ENCODE measurements around the gene KMT2B. TPM values are rescaled to one million over a fixed set of nuclear protein-coding genes. Genes with fewer than 3 reads are reported as not detected.
A peak's percentile ranks its signal among the peaks of the same experiment; 100 is the strongest.

KMT2B gene
- total and polyA plus RNA-seq, 8 donors = 16.7 to 59.9 (median 24.2) TPM

DNA sequence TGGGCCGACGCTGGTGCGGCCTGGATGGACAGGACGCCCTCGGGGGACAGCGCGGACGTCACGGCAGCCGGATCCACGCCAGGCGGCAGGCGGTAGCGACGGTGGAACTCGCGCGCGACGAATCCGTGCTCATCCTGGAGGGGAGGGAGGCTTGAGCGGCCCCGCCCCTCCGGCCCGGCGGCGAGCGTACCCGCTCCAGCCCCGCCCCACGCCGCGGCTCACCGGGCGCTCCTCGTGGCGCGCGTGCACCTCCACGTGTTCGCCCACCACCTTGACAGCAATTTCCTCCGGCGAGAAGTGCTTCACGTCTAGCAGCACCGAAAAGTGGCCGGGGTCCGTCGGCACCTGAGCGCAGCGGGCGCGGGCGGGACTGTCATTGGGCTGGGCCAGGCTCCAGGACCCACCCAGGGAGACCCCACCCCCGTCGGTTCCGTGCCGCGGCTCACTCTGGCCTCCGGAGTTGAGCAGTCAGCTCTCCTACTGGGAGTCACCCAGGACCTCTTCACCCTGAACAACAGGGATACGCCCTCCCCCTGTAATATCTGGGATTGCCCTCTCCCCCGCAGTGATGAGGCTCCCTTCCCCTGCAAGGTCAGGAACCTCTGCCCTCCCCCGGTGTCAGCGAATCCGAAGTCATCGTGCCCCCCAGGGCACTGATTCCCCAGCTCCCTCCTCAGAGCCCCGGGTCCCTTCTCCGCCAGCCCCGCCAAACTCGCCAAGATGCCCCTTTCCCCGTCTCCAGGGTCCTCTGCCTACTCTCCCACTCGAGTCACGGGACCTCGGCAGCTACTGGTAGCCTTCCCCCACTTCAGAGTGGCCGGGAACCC, 38.0 kb downstream of the KMT2B start:
- H3K27ac ChIP-seq = peak overlapping the region in 3 of 4 donors; percentile 25 to 87 (median 85)
- DNase-seq (peak in 3 of 6 donors; percentile 51 to 83 (median 64)), ATAC-seq (no peak), FAIRE-seq (no peak)
- no peaks in the 10 kb centered on the region for H3K9me3 ChIP-seq
- intact Hi-C loops (cut with DNase I) = no loop called here
- peaks cover 0 to 4% (median 0%) of the 10 kb centered on the region in 3 donors for H3K36me3 ChIP-seq
- 74 to 76% methylated on average over 53 to 74 of the region's 74 CpGs for WGBS, 2 donors
- TF ChIP-seq CTCF (IDR thresholded peaks at IDR 0.05) = no peak
- no peaks in the 10 kb centered on the region for H3K27me3 ChIP-seq
- peak overlapping the region in 2 of 4 donors; percentile 70 to 91 for H3K4me3 ChIP-seq
- peaks cover 0 to 17% (median 8%) of the 10 kb centered on the region in 3 donors for H3K4me1 ChIP-seq

- Histone ChIP-seq H3K4me3 (peak within 1 kb of the TSS; percentile 68 to 93 (median 80)), H3K4me1 (peaks cover 0 to 17% (median 8%) of the 10 kb centered on the region in 3 donors), H3K9me3 (no peaks in the 10 kb centered on the region), H3K27ac (peak within 1 kb of the TSS; percentile 85 to 89 (median 86)), H3K27me3 (no peaks in the 10 kb centered on the region), H3K36me3 (peaks cover 0 to 4% (median 0%) of the 10 kb centered on the region in 3 donors)
- no peak for TF ChIP-seq CTCF (IDR thresholded peaks at IDR 0.05)
- ATAC-seq (no peak), FAIRE-seq (no peak), DNase-seq (peak in 1 of 6 donors; percentile 53)
- 19 to 23% methylated on average over 45 to 52 of the region's 52 CpGs for WGBS, 2 donors
- intact Hi-C loops (cut with DNase I) = no loop called here
These were observed 38.8 kb downstream of the KMT2B start, which contains the start of gene HSPB6 for GRCh38 chr19:35756377-35757230. TSS of gene HSPB6 (minus strand) at chr19:35757029. CDS start at chr19:35757008, 21 bp downstream.

- DNase-seq (peak in 4 of 6 donors; percentile 62 to 73 (median 73)), ATAC-seq (peak; percentile 13 to 28 (median 19)), FAIRE-seq (no peak)
- H3K4me1 ChIP-seq = peaks cover 0 to 17% (median 8%) of the 10 kb centered on the region in 3 donors
- peak overlapping the region; percentile 85 to 89 (median 86) for H3K27ac ChIP-seq
- no peak for TF ChIP-seq CTCF (IDR thresholded peaks at IDR 0.05)
- WGBS, 2 donors = 7 to 13% methylated on average over 18 to 19 of the region's 19 CpGs
- peak overlapping the region; percentile 23 to 93 (median 80) for H3K4me3 ChIP-seq
- H3K9me3 ChIP-seq = no peaks in the 10 kb centered on the region
- no peaks in the 10 kb centered on the region for H3K27me3 ChIP-seq
- intact Hi-C loops (cut with DNase I) = no loop called here
- peaks cover 0 to 4% (median 0%) of the 10 kb centered on the region in 3 donors for H3K36me3 ChIP-seq
These were observed 39.5 kb downstream of the KMT2B start for GRCh38 chr19:35757231-35757748.

- WGBS, 2 donors = 0% methylated on average over 53 of the region's 53 CpGs
- peak; percentile 96 for FAIRE-seq
- Histone ChIP-seq H3K27me3 (no peaks in the 10 kb centered on the region), H3K9me3 (no peaks in the 10 kb centered on the region), H3K4me3 (peak within 1 kb of the TSS; percentile 68 to 93 (median 80)), H3K36me3 (peaks cover 0 to 3% (median 0%) of the 10 kb centered on the region in 3 donors), H3K4me1 (peaks cover 0 to 17% (median 8%) of the 10 kb centered on the region in 3 donors), H3K27ac (peak within 1 kb of the TSS; percentile 85 to 89 (median 86))
- DNase-seq = peak; percentile 96 to 99 (median 99)
- intact Hi-C loops (cut with DNase I) = no loop called here
- no peak for TF ChIP-seq CTCF (IDR thresholded peaks at IDR 0.05)
- ATAC-seq = peak; percentile 94 to 96 (median 96)
These were observed 40.2 kb downstream of the KMT2B start, which contains the start of gene PROSER3 for GRCh38 chr19:35757749-35758608. TSS of gene PROSER3 (plus strand) at chr19:35758176. CDS start at chr19:35758216, 40 bp downstream.
